IMR-90 (cell line): Measurements from ENCODE around the gene CLK4. TPM values are rescaled to one million over a fixed set of nuclear protein-coding genes. Genes with fewer than 3 reads are reported as not detected.

Experiments used
- ATAC-seq: fragments of 200-7000 bp; cut with Tn5 transposase; 2 replicates; pipeline ENCODE4 v1.9.1; 2020; ENCODE audit warnings: low read depth, mild to moderate bottlenecking, moderate library complexity
- BruUV-seq: library from RNA; stranded (reverse); fragments of 400-500 nt; replicated peaks from 2 replicates; lab custom pipeline; 2021; lab: Mats Ljungman, UMichigan
- CTCF ChIA-PET: fragments of 300-600 bp; formaldehyde crosslinking; extraction: SDS; loops from one replicate; lab custom pipeline; 2021; ENCODE audit warnings: antibody characterized with exemption; lab: Yijun Ruan, JAX
- POLR2A ChIA-PET: fragments of 300-600 bp; sonication (Branson Sonifier 250); formaldehyde crosslinking; loops from one replicate; lab custom pipeline; 2022; ENCODE audit warnings: antibody characterized with exemption; ENCODE audit not compliant: unreplicated experiment; lab: Charles Lee
- DNase-seq: peaks from one replicate; pipeline ENCODE4 v3.0.0; 2013
- H2AFZ ChIP-seq: replicated peaks from 2 replicates; pipeline ENCODE3; 2013; ENCODE audit warnings: low read length, mild to moderate bottlenecking; ENCODE audit not compliant: poor library complexity
- H2AK5ac ChIP-seq: 2 replicates; pipeline ENCODE4 v1.6.1; 2013; ENCODE audit warnings: low read depth, low read length, inconsistent platforms
- H2AK9ac ChIP-seq: replicated peaks from 2 replicates; pipeline ENCODE3; 2013; ENCODE audit warnings: mild to moderate bottlenecking, low read depth, low read length, moderate library complexity; ENCODE audit not compliant: poor library complexity
- H2BK120ac ChIP-seq: 2 replicates; pipeline ENCODE4 v1.6.1; 2013; ENCODE audit warnings: low read depth, low read length, inconsistent platforms
- H2BK15ac ChIP-seq: 3 replicates; pipeline ENCODE4 v1.6.1; 2013; ENCODE audit warnings: low read depth, low read length, inconsistent platforms
- H2BK20ac ChIP-seq: 2 replicates; pipeline ENCODE4 v1.6.1; 2013; ENCODE audit warnings: low read depth, mild to moderate bottlenecking, inconsistent platforms, low read length, moderate library complexity
- H2BK5ac ChIP-seq: 2 replicates; pipeline ENCODE4 v1.6.1; 2013; ENCODE audit warnings: mild to moderate bottlenecking, low read depth, low read length, inconsistent platforms; ENCODE audit not compliant: poor library complexity, severe bottlenecking
- H3K14ac ChIP-seq: replicated peaks from 2 replicates; pipeline ENCODE4 v1.6.1; 2013; ENCODE audit warnings: low read depth, low read length, inconsistent platforms
- H3K18ac ChIP-seq: 2 replicates; pipeline ENCODE4 v1.6.1; 2013; ENCODE audit warnings: low read depth, low read length, control low read depth
- H3K23ac ChIP-seq: 2 replicates; pipeline ENCODE4 v1.6.1; 2013; ENCODE audit warnings: low read depth, low read length, inconsistent platforms
- H3K27ac ChIP-seq: 2 replicates; pipeline ENCODE4 v1.5.1; 2013; ENCODE audit warnings: mild to moderate bottlenecking, control low read depth, low read length; ENCODE audit not compliant: insufficient read depth
- H3K27me3 ChIP-seq: 2 replicates; pipeline ENCODE4 v1.6.1; 2013; ENCODE audit warnings: low read length; ENCODE audit not compliant: control insufficient read depth, insufficient read depth
- H3K36me3 ChIP-seq: 2 replicates; pipeline ENCODE4 v1.6.1; 2013; ENCODE audit warnings: low read length, mixed read lengths; ENCODE audit not compliant: control insufficient read depth, insufficient read depth
- H3K4ac ChIP-seq: 2 replicates; pipeline ENCODE4 v1.6.1; 2013; ENCODE audit warnings: low read depth, low read length, inconsistent platforms
- H3K4me1 ChIP-seq: 2 replicates; pipeline ENCODE4 v1.6.1; 2013; ENCODE audit warnings: low read length, mixed read lengths; ENCODE audit not compliant: control insufficient read depth, insufficient read depth
- H3K4me2 ChIP-seq: 2 replicates; pipeline ENCODE4 v1.6.1; 2013; ENCODE audit warnings: low read depth, mild to moderate bottlenecking, control low read depth, low read length, moderate library complexity
- H3K4me3 ChIP-seq: 2 replicates; pipeline ENCODE4 v1.5.1; 2013; ENCODE audit warnings: low read depth, mild to moderate bottlenecking, control low read depth, low read length, moderate library complexity; ENCODE audit not compliant: insufficient read depth
- H3K56ac ChIP-seq: 2 replicates; pipeline ENCODE4 v1.6.1; 2013; ENCODE audit warnings: low read length, inconsistent platforms; ENCODE audit not compliant: insufficient read depth; ENCODE audit errors: extremely low read depth
- H3K79me1 ChIP-seq, 2 experiments: 2 replicates each; pipeline ENCODE4 v1.6.1; 2013; ENCODE audit warnings: low read length in 2 of 2, inconsistent platforms in 1 of 2, low read depth in 1 of 2
- H3K9ac ChIP-seq: 2 replicates; pipeline ENCODE4 v1.6.1; 2013; ENCODE audit warnings: low read depth, low read length, control low read depth
- H3K9me1 ChIP-seq: 2 replicates; pipeline ENCODE4 v1.6.1; 2013; ENCODE audit warnings: low read length, inconsistent platforms; ENCODE audit not compliant: insufficient read depth
- H3K9me3 ChIP-seq: 2 replicates; pipeline ENCODE4 v1.6.1; 2013; ENCODE audit warnings: low read length; ENCODE audit not compliant: control insufficient read depth, insufficient read depth
- H4K20me1 ChIP-seq: 2 replicates; pipeline ENCODE4 v1.6.1; 2013; ENCODE audit warnings: low read length, inconsistent platforms; ENCODE audit not compliant: insufficient read depth
- H4K5ac ChIP-seq: 2 replicates; pipeline ENCODE4 v1.6.1; 2013; ENCODE audit warnings: mild to moderate bottlenecking, low read depth, low read length, control low read depth
- H4K8ac ChIP-seq, 2 experiments: 2 replicates each; pipeline ENCODE4 v1.6.1; 2013; ENCODE audit warnings: low read depth in 2 of 2, low read length in 2 of 2, control low read depth in 1 of 2, inconsistent platforms in 1 of 2
- H4K91ac ChIP-seq: 2 replicates; pipeline ENCODE4 v1.6.1; 2013; ENCODE audit warnings: low read depth, low read length, inconsistent platforms; ENCODE audit not compliant: insufficient read depth
- FOS ChIP-seq: fragments of 150-350 bp; IDR thresholded peaks from 2 replicates; pipeline ENCODE4 v1.6.1; 2016; ENCODE audit warnings: low read depth, low read length
- MAFK ChIP-seq: IDR thresholded peaks from 2 replicates; pipeline ENCODE4 v1.6.1; 2012; ENCODE audit warnings: low read depth, low read length, improper control_type of control experiment
- MXI1 ChIP-seq: IDR thresholded peaks from 2 replicates; pipeline ENCODE4 v1.6.1; 2012; ENCODE audit warnings: low read depth, mild to moderate bottlenecking, low read length, moderate library complexity, borderline replicate concordance
- POLR2A ChIP-seq: IDR thresholded peaks from 2 replicates; pipeline ENCODE4 v1.6.1; 2012; ENCODE audit warnings: mild to moderate bottlenecking, low read depth, low read length
- RCOR1 ChIP-seq: IDR thresholded peaks from 2 replicates; pipeline ENCODE4 v1.6.1; 2012; ENCODE audit warnings: mild to moderate bottlenecking, low read length, improper control_type of control experiment; ENCODE audit not compliant: insufficient replicate concordance
- SMC3 ChIP-seq: fragments of 150-350 bp; IDR thresholded peaks from 2 replicates; pipeline ENCODE4 v1.6.1; 2016; ENCODE audit warnings: low read depth, mild to moderate bottlenecking, antibody characterized with exemption, low read length, moderate library complexity
- WGBS, 2 experiments: methylation state at CpG; one replicate each; pipeline versions ENCODE4 v1.1.5 to v1.1.7; 2013; ENCODE audit warnings: missing lambda C conversion rate in 2 of 2; ENCODE audit not compliant: insufficient read length in 1 of 2; ENCODE audit errors: extremely low coverage in 2 of 2; 5-methylcytosine and 5-hydroxymethylcytosine counted together
- dilution Hi-C: fragments of 300-500 bp; cut with HindIII; formaldehyde crosslinking; loops from one replicate; pipeline ENCODE4 v1.14.3; 2018; ENCODE audit warnings: low sequenced_read_pairs; ENCODE audit not compliant: unreplicated experiment
- in situ Hi-C: fragments of 300-500 bp; cut with MboI; formaldehyde crosslinking; loops from 3 replicates; pipeline ENCODE4 v1.14.3; 2019; ENCODE audit warnings: low sequenced_read_pairs, inconsistent platforms, mixed read lengths
- intact Hi-C: fragments of 100-400 bp; cut with micrococcal nuclease; formaldehyde crosslinking; loops from 2 replicates; pipeline ENCODE4 v1.10.0; 2022
- polyA plus RNA-seq, 3 experiments: library from polyadenylated mRNA; depleted of rRNA; stranded (reverse); fragments of >200 nt; gene quantifications; 2 replicates each; pipeline ENCODE4 v1.2.3, GENCODE V29; 2012; ENCODE audit warnings: low replicate concordance in 1 of 3
- total RNA-seq: library from RNA; depleted of rRNA; stranded (reverse); fragments of >200 nt; gene quantifications from 2 replicates; pipeline ENCODE4 v1.2.3, GENCODE V29; 2012
- TF ChIP-seq, protein P1 (sequence below): fragments of 150-350 bp; IDR thresholded peaks from 2 replicates; pipeline ENCODE4 v1.6.1; 2016; ENCODE audit warnings: low read depth, mild to moderate bottlenecking, low read length, moderate library complexity, borderline replicate concordance

The CLK4 gene
- total and polyA plus RNA-seq, 2 of the 4 experiments (the other 2 are of a cell fraction) = 8.2 to 11.9 TPM

DNA sequence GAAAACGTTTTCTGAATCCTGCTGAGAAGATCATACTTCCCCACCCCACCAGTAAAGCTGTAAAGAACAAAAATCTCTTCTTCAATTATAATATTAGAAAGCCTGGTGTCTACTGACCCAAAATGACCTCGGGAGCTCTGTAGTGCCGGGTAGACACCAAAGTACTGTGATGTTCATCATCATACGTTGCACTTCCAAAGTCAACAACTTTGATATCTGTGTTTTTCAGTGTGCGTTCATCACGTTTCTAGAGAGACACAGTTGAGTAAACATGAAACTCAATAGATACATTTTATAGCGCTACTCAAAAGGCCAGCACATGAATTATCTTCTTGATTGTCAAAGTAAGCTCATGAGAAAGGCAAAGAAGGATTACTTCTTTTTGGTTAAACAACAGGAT lies 14.6 kb downstream of the CLK4 start:
- H2BK15ac ChIP-seq = no peak overlapping the region
- no peaks in the 10 kb centered on the region for H3K9me3 ChIP-seq
- no peak overlapping the region for H3K18ac ChIP-seq
- no peak overlapping the region for H4K91ac ChIP-seq
- no peak overlapping the region for H2BK5ac ChIP-seq
- whole genome bisulfite sequencing, 2 experiments = 100% methylated on average over 3 of the region's 7 CpGs; no CpG with 5 or more reads in 1 of the 2 experiments
- dilution Hi-C loops = no loop called here
- peaks cover 4 to 9% of the 10 kb centered on the region in 2 experiments; a peak in 3 of 4 replicates for H3K79me1 ChIP-seq
- ATAC-seq (no peak), DNase-seq (no peak)
- no peak overlapping the region for H2AFZ ChIP-seq
- no peaks in the 10 kb centered on the region for H3K9me1 ChIP-seq
- H3K4me1 ChIP-seq = no peaks in the 10 kb centered on the region
- H3K4me3 ChIP-seq = no peak overlapping the region
- no peak overlapping the region for H2AK9ac ChIP-seq
- H2BK20ac ChIP-seq = no peak overlapping the region
- H4K8ac ChIP-seq = no peak overlapping the region
- H3K4ac ChIP-seq = no peak overlapping the region
- H3K56ac ChIP-seq = no peak overlapping the region
- intact Hi-C loops = no loop called here
- ChIA-PET CTCF (interaction anchor here (0.6 kb wide), 1 partner anchor 1838 kb away, joined by 3 read pairs; no protein-coding TSS in a partner anchor), POLR2A (no interaction called here)
- no TSS peak for BruUV-seq
- H3K27me3 ChIP-seq = no peaks in the 10 kb centered on the region
- H3K4me2 ChIP-seq = no peak overlapping the region
- no peak overlapping the region for H3K23ac ChIP-seq
- H3K36me3 ChIP-seq = peaks cover 39% of the 10 kb centered on the region
- no peak overlapping the region for H3K27ac ChIP-seq
- no peak overlapping the region for H2AK5ac ChIP-seq
- H2BK120ac ChIP-seq = no peak overlapping the region
- H3K14ac ChIP-seq = no peak overlapping the region
- H3K9ac ChIP-seq = no peak overlapping the region
- no peaks in the 10 kb centered on the region for H4K20me1 ChIP-seq
- no peak overlapping the region for H4K5ac ChIP-seq
- in situ Hi-C loops = no loop called here
- no peak for TF ChIP-seq MAFK
- TF ChIP-seq POLR2A = no peak
- no peak for TF ChIP-seq MXI1
- no peak for TF ChIP-seq FOS
- no peak for TF ChIP-seq RCOR1
- TF ChIP-seq, protein P1, sequence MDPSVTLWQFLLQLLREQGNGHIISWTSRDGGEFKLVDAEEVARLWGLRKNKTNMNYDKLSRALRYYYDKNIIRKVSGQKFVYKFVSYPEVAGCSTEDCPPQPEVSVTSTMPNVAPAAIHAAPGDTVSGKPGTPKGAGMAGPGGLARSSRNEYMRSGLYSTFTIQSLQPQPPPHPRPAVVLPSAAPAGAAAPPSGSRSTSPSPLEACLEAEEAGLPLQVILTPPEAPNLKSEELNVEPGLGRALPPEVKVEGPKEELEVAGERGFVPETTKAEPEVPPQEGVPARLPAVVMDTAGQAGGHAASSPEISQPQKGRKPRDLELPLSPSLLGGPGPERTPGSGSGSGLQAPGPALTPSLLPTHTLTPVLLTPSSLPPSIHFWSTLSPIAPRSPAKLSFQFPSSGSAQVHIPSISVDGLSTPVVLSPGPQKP = no peak
- TF ChIP-seq SMC3 = no peak
